ENCODE data around the gene TXNDC11. TPM values are rescaled to one million over a fixed set of nuclear protein-coding genes. Genes with fewer than 3 reads are reported as not detected.

The TXNDC11 gene
- total and polyA plus RNA-seq, 2 experiments from 2014 or later, result 6.8 to 12.0 TPM

DNA sequence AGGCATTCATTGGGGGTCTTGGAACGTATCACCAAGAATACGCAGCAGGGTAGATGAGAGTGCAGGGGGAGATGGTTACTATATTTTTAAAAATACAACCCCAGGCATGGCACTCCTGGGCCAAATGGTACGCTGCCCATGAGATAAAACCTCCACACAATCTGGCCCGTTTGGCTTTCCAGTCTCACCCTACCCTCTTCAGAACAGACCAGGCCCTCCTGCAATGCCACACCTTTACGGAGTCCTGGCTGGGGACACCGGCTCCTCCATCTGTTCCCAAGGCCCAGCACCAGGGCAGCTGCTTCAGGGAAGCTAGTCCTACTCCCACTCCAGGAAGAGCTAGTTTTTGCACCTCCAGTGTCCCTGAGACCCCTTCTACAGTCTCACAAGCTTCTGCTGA is 50.0 kb downstream of the TXNDC11 start:
- peaks cover 3% of the 10 kb centered on the region for H3K27me3 Mint-ChIP-seq (ENCODE audit: insufficient read depth, low read depth, poor library complexity)
- TF ChIP-seq POLR2AphosphoS5 (IDR thresholded peaks at IDR 0.05; ENCODE audit: low read depth), result no peak
- TF ChIP-seq, protein P1, sequence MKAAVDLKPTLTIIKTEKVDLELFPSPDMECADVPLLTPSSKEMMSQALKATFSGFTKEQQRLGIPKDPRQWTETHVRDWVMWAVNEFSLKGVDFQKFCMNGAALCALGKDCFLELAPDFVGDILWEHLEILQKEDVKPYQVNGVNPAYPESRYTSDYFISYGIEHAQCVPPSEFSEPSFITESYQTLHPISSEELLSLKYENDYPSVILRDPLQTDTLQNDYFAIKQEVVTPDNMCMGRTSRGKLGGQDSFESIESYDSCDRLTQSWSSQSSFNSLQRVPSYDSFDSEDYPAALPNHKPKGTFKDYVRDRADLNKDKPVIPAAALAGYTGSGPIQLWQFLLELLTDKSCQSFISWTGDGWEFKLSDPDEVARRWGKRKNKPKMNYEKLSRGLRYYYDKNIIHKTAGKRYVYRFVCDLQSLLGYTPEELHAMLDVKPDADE (IDR thresholded peaks at IDR 0.05), result no peak
- TF ChIP-seq NANOG (IDR thresholded peaks at IDR 0.05; ENCODE audit: borderline replicate concordance), result no peak
- no peak for TF ChIP-seq EZH2 (IDR thresholded peaks at IDR 0.05; ENCODE audit: low read depth, unreplicated experiment)
- TF ChIP-seq, protein P2, sequence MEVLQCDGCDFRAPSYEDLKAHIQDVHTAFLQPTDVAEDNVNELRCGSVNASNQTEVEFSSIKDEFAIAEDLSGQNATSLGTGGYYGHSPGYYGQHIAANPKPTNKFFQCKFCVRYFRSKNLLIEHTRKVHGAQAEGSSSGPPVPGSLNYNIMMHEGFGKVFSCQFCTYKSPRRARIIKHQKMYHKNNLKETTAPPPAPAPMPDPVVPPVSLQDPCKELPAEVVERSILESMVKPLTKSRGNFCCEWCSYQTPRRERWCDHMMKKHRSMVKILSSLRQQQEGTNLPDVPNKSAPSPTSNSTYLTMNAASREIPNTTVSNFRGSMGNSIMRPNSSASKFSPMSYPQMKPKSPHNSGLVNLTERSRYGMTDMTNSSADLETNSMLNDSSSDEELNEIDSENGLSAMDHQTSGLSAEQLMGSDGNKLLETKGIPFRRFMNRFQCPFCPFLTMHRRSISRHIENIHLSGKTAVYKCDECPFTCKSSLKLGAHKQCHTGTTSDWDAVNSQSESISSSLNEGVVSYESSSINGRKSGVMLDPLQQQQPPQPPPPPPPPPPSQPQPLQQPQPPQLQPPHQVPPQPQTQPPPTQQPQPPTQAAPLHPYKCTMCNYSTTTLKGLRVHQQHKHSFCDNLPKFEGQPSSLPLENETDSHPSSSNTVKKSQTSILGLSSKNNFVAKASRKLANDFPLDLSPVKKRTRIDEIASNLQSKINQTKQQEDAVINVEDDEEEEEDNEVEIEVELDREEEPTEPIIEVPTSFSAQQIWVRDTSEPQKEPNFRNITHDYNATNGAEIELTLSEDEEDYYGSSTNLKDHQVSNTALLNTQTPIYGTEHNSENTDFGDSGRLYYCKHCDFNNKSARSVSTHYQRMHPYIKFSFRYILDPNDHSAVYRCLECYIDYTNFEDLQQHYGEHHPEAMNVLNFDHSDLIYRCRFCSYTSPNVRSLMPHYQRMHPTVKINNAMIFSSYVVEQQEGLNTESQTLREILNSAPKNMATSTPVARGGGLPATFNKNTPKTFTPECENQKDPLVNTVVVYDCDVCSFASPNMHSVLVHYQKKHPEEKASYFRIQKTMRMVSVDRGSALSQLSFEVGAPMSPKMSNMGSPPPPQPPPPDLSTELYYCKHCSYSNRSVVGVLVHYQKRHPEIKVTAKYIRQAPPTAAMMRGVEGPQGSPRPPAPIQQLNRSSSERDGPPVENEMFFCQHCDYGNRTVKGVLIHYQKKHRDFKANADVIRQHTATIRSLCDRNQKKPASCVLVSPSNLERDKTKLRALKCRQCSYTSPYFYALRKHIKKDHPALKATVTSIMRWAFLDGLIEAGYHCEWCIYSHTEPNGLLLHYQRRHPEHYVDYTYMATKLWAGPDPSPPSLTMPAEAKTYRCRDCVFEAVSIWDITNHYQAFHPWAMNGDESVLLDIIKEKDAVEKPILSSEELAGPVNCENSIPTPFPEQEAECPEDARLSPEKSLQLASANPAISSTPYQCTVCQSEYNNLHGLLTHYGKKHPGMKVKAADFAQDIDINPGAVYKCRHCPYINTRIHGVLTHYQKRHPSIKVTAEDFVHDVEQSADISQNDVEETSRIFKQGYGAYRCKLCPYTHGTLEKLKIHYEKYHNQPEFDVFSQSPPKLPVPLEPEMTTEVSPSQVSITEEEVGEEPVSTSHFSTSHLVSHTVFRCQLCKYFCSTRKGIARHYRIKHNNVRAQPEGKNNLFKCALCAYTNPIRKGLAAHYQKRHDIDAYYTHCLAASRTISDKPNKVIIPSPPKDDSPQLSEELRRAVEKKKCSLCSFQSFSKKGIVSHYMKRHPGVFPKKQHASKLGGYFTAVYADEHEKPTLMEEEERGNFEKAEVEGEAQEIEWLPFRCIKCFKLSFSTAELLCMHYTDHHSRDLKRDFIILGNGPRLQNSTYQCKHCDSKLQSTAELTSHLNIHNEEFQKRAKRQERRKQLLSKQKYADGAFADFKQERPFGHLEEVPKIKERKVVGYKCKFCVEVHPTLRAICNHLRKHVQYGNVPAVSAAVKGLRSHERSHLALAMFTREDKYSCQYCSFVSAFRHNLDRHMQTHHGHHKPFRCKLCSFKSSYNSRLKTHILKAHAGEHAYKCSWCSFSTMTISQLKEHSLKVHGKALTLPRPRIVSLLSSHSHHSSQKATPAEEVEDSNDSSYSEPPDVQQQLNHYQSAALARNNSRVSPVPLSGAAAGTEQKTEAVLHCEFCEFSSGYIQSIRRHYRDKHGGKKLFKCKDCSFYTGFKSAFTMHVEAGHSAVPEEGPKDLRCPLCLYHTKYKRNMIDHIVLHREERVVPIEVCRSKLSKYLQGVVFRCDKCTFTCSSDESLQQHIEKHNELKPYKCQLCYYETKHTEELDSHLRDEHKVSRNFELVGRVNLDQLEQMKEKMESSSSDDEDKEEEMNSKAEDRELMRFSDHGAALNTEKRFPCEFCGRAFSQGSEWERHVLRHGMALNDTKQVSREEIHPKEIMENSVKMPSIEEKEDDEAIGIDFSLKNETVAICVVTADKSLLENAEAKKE (CRISPR knock-in tag; IDR thresholded peaks at IDR 0.05), result no peak
- no peak for TF ChIP-seq CREB1 (CRISPR knock-in tag; IDR thresholded peaks at IDR 0.05; ENCODE audit: low read depth)
- no peak for TF ChIP-seq STAT1 (IDR thresholded peaks at IDR 0.05; ENCODE audit: unreplicated experiment)
- TF ChIP-seq, protein P3, sequence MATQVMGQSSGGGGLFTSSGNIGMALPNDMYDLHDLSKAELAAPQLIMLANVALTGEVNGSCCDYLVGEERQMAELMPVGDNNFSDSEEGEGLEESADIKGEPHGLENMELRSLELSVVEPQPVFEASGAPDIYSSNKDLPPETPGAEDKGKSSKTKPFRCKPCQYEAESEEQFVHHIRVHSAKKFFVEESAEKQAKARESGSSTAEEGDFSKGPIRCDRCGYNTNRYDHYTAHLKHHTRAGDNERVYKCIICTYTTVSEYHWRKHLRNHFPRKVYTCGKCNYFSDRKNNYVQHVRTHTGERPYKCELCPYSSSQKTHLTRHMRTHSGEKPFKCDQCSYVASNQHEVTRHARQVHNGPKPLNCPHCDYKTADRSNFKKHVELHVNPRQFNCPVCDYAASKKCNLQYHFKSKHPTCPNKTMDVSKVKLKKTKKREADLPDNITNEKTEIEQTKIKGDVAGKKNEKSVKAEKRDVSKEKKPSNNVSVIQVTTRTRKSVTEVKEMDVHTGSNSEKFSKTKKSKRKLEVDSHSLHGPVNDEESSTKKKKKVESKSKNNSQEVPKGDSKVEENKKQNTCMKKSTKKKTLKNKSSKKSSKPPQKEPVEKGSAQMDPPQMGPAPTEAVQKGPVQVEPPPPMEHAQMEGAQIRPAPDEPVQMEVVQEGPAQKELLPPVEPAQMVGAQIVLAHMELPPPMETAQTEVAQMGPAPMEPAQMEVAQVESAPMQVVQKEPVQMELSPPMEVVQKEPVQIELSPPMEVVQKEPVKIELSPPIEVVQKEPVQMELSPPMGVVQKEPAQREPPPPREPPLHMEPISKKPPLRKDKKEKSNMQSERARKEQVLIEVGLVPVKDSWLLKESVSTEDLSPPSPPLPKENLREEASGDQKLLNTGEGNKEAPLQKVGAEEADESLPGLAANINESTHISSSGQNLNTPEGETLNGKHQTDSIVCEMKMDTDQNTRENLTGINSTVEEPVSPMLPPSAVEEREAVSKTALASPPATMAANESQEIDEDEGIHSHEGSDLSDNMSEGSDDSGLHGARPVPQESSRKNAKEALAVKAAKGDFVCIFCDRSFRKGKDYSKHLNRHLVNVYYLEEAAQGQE (IDR thresholded peaks at IDR 0.05; ENCODE audit: unreplicated experiment), result no peak
- TF ChIP-seq EZH2phosphoT487 (IDR thresholded peaks at IDR 0.05; ENCODE audit: unreplicated experiment), result no peak
- TF ChIP-seq, protein P4, sequence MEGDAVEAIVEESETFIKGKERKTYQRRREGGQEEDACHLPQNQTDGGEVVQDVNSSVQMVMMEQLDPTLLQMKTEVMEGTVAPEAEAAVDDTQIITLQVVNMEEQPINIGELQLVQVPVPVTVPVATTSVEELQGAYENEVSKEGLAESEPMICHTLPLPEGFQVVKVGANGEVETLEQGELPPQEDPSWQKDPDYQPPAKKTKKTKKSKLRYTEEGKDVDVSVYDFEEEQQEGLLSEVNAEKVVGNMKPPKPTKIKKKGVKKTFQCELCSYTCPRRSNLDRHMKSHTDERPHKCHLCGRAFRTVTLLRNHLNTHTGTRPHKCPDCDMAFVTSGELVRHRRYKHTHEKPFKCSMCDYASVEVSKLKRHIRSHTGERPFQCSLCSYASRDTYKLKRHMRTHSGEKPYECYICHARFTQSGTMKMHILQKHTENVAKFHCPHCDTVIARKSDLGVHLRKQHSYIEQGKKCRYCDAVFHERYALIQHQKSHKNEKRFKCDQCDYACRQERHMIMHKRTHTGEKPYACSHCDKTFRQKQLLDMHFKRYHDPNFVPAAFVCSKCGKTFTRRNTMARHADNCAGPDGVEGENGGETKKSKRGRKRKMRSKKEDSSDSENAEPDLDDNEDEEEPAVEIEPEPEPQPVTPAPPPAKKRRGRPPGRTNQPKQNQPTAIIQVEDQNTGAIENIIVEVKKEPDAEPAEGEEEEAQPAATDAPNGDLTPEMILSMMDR (conservative IDR thresholded peaks at IDR 0.05; ENCODE audit: low read depth in 2 of 2), result no peak
- no peak for TF ChIP-seq ZNF331 (CRISPR knock-in tag; IDR thresholded peaks at IDR 0.05; ENCODE audit: low read depth)
- TF ChIP-seq ZNF114 (CRISPR knock-in tag; IDR thresholded peaks at IDR 0.05), result no peak
- no peak for TF ChIP-seq JUNB (IDR thresholded peaks at IDR 0.05; ENCODE audit: unreplicated experiment)
- H3K4me3 ChIP-seq, result no peak overlapping the region
- H3K27me3 ChIP-seq (ENCODE audit: insufficient read depth), result no peaks in the 10 kb centered on the region
- H3K4me1 Mint-ChIP-seq, result no peaks in the 10 kb centered on the region
- H3K9me3 Mint-ChIP-seq, result no peaks in the 10 kb centered on the region
- peaks cover 10% of the 10 kb centered on the region for H3K36me3 Mint-ChIP-seq (ENCODE audit: low read depth)
- DNase-seq (ENCODE audit: low spot score), result no peak
- H3K4me3 Mint-ChIP-seq, result no peak overlapping the region
- no peaks in the 10 kb centered on the region for H3K79me2 ChIP-seq (replicated peaks; ENCODE audit: insufficient read depth)
- no peak overlapping the region for H2AFZ ChIP-seq
- no peaks in the 10 kb centered on the region for H3K9me2 ChIP-seq (ENCODE audit: insufficient read depth)
- H3K4me2 ChIP-seq, result no peak overlapping the region
- ATAC-seq, result no peak
- H3K4me1 ChIP-seq (ENCODE audit: insufficient read depth), result no peaks in the 10 kb centered on the region
- H3K27ac Mint-ChIP-seq, result no peak overlapping the region
- peaks cover 3% of the 10 kb centered on the region; the same call in 1 of the 2 replicates for H4K20me1 ChIP-seq (replicated peaks; ENCODE audit: insufficient read depth)
- no peaks in the 10 kb centered on the region for H3F3A ChIP-seq (replicated peaks; ENCODE audit: low read depth)
- no peak overlapping the region for H3K27ac ChIP-seq (ENCODE audit: low read depth)
- H3K36me3 ChIP-seq (ENCODE audit: insufficient read depth), result 0 out of 2 replicates have a peak, but pooled peaks cover 6% of the 10 kb centered on the region
